ENCODE measurements around the gene FES. TPM values are rescaled to one million over a fixed set of nuclear protein-coding genes. Genes with fewer than 3 reads are reported as not detected.

The FES gene
- total RNA-seq, 1 donor from 2014 or later: 65.1 TPM

- Histone ChIP-seq H3K4me3 (no peak overlapping the region), H3K36me3 (no peaks in the 10 kb centered on the region), H3K4me1 (no peaks in the 10 kb centered on the region), H3K9me3 (no peaks in the 10 kb centered on the region), H3K27ac (no peak overlapping the region), H3K27me3 (no peaks in the 10 kb centered on the region)
- no peak for DNase-seq (ENCODE audit: low spot score in 2 of 2)
- TF ChIP-seq CTCF (IDR thresholded peaks at IDR 0.05): no peak
- intact Hi-C loops (cut with DNase I): no loop called here
Measured at GRCh38 chr15:90862964-90863778, 21.1 kb upstream of the FES start.

GRCh38 chr15:90863987-90864386 is 20.3 kb upstream of the FES start:
- Histone ChIP-seq H3K27me3 (no peaks in the 10 kb centered on the region), H3K9me3 (no peaks in the 10 kb centered on the region), H3K27ac (no peak overlapping the region), H3K4me1 (peaks cover 0 to under 1% of the 10 kb centered on the region in 2 donors), H3K36me3 (no peaks in the 10 kb centered on the region), H3K4me3 (no peak overlapping the region)
- no peak for DNase-seq (ENCODE audit: low spot score in 2 of 2)
- intact Hi-C loops (cut with DNase I): no loop called here
- TF ChIP-seq CTCF (IDR thresholded peaks at IDR 0.05): no peak

GRCh38 chr15:90864507-90864906 is 19.8 kb upstream of the FES start:
- Histone ChIP-seq H3K4me1 (peaks cover 2 to 5% of the 10 kb centered on the region in 2 donors), H3K36me3 (no peaks in the 10 kb centered on the region), H3K4me3 (no peak overlapping the region), H3K27me3 (no peaks in the 10 kb centered on the region), H3K27ac (no peak overlapping the region), H3K9me3 (no peaks in the 10 kb centered on the region)
- intact Hi-C loops (cut with DNase I): no loop called here
- TF ChIP-seq CTCF (IDR thresholded peaks at IDR 0.05): no peak
- DNase-seq (ENCODE audit: low spot score in 2 of 2): no peak

GRCh38 chr15:90865702-90866101 is 18.6 kb upstream of the FES start:
- no peaks in the 10 kb centered on the region for H3K36me3 ChIP-seq
- H3K27me3 ChIP-seq: no peaks in the 10 kb centered on the region
- H3K9me3 ChIP-seq: no peaks in the 10 kb centered on the region
- no peak for DNase-seq (ENCODE audit: low spot score in 2 of 2)
- H3K27ac ChIP-seq: no peak overlapping the region
- no peak for TF ChIP-seq CTCF (IDR thresholded peaks at IDR 0.05)
- no peak overlapping the region for H3K4me3 ChIP-seq
- H3K4me1 ChIP-seq: peaks cover 4 to 17% of the 10 kb centered on the region in 2 donors
- intact Hi-C loops (cut with DNase I): no loop called here

- Histone ChIP-seq H3K27ac (no peak overlapping the region), H3K4me3 (no peak overlapping the region), H3K36me3 (no peaks in the 10 kb centered on the region), H3K9me3 (no peaks in the 10 kb centered on the region), H3K27me3 (no peaks in the 10 kb centered on the region), H3K4me1 (peaks cover 4 to 17% of the 10 kb centered on the region in 2 donors)
- no peak for DNase-seq (ENCODE audit: low spot score in 2 of 2)
- TF ChIP-seq CTCF (IDR thresholded peaks at IDR 0.05): no peak
- intact Hi-C loops (cut with DNase I): no loop called here
Measured at GRCh38 chr15:90866161-90866715, 18.1 kb upstream of the FES start.

Measured in ascending aorta (tissue), 2 donors.